AG09319 (cell line): ENCODE results near the gene C1QTNF1.

Source experiments
- DNase-seq: peaks from one replicate; pipeline ENCODE4 v3.0.0-alpha.2; 2010; ENCODE audit warnings: low read depth; ENCODE audit errors: extremely low read depth
- TF ChIP-seq, protein P1 (sequence below): IDR thresholded peaks from 2 replicates; pipeline ENCODE4 v1.5.1; 2011; ENCODE audit warnings: low read depth, mild to moderate bottlenecking, inconsistent platforms, low read length, moderate library complexity

The C1QTNF1 gene

DNA sequence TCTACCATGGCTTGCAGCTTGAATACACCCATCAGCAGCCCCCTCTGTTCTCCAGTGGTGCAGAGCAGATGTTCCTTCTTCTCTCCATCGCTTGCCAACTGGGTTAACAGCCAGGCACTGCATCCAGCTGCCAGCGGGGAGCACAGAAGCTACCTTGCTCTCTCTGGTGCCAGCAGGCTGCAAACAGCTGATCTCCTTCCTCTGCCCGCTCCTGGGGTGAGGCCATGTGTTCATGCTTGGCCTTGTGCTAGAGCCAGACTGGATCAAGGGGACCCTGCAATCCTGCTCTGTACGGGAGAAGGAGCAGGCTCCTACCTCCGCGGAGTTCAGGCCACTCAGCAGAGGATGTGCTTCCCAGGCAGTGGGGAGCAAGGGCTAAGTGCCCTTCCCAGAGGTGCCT lies 26.6 kb downstream of the C1QTNF1 start:
- DNase-seq = no peak
- TF ChIP-seq, protein P1, sequence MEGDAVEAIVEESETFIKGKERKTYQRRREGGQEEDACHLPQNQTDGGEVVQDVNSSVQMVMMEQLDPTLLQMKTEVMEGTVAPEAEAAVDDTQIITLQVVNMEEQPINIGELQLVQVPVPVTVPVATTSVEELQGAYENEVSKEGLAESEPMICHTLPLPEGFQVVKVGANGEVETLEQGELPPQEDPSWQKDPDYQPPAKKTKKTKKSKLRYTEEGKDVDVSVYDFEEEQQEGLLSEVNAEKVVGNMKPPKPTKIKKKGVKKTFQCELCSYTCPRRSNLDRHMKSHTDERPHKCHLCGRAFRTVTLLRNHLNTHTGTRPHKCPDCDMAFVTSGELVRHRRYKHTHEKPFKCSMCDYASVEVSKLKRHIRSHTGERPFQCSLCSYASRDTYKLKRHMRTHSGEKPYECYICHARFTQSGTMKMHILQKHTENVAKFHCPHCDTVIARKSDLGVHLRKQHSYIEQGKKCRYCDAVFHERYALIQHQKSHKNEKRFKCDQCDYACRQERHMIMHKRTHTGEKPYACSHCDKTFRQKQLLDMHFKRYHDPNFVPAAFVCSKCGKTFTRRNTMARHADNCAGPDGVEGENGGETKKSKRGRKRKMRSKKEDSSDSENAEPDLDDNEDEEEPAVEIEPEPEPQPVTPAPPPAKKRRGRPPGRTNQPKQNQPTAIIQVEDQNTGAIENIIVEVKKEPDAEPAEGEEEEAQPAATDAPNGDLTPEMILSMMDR = no peak

DNA sequence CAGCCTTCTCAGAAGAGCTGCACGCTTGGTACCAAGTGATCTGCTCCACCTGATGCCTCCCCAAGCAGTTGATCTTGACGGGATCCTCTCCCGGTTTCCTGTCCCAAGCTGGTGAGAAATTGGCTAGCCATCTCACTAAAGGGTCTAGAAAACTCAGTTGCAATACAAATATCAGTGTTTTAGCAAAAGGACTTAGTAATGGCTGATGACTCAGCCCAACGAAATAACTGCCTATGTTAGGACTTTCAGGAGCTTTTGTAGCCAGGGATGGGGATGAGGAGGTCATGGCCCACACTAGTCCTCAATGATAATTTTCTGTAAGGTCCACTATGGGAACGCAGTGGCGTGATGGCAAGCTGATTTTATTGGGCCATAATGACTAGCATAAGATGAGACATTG lies 27.3 kb downstream of the C1QTNF1 start:
- DNase-seq = no peak
- TF ChIP-seq, protein P1 = no peak

DNA sequence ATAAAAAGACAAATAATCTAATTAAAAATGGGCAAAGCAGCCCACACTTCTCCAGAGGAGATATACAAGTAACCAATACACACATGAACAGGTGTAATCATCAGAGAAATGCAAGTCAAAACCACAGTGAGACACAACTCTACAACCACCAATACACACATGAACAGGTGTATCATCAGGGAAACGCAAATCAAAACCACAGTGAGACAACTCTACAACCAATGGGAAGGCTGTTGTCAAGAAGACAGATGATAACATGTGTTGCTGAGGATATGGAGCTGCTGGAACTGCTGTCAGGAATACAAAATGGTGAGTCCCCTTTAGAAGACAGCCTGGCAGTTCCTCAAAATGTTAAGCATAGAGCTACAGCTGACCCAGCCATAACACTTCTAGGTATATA lies 28.2 kb downstream of the C1QTNF1 start:
- TF ChIP-seq, protein P1 = no peak
- DNase-seq = no peak

DNA sequence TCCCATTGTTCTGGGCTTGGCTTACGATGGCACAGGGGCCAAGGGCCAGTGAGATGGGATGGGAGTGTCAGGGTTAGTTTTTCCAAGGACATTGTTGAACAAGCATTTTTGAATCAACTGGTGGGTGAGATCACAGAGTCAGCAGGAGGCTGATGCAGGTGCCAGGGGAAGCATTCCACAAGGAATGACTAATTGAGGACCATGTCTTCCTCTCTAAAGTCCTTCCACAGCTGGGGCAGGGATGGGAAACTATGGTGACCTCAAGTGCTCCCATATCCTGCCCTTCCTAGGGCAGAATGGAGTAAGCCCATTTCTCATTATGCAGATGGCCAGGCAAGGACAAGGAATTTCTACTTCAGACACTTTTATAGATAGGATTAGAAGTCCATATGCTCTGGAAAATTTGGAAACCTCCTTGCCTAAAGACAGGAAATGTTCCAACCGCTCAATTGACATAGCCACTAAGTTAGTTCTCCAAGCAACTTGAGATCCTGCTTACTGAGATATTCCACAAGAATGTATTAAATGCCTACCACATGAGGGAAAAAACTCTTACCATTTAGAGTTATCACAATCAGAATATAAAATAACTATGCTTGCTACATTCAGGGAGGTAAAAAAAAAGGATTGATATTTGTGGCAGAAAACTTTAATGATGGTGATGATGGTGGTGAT lies 29.4 kb downstream of the C1QTNF1 start:
- DNase-seq = no peak
- TF ChIP-seq, protein P1 = no peak

DNA sequence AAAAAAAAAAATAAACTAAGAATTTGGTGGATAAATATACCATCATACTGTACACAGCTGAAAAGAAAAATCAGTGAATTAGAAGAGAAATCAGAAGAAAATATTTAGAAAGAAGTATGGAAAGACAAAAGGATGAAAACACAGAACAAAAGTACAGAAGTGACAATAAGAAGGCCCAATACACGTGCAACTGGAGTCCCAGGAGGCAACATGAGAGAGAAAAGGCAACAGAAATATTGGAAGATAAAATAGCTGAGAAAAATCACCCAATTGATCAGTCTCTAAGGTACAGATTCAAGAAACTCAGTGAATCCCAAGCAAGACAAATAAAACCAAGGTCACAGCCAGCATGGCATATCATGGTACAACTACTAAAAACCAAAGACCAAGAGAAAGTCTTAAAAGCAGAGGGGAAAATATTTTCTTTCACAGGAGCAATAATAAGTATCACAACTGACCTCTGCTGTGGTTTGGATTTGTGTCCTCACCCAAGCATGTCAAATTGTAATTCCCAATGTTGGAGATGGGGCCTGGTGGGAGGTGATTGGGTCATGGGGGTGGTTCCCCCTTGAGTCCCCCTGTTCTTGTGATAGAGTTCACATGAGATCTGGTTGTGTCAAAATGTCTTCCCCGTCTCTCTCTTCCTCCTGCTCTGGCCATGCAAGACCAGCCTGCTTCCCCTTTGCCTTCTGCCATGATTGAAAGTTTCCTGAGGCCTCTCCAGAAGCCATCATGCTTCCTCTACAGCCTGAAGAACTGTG lies 30.4 kb downstream of the C1QTNF1 start:
- TF ChIP-seq, protein P1 = no peak
- DNase-seq = no peak

DNA sequence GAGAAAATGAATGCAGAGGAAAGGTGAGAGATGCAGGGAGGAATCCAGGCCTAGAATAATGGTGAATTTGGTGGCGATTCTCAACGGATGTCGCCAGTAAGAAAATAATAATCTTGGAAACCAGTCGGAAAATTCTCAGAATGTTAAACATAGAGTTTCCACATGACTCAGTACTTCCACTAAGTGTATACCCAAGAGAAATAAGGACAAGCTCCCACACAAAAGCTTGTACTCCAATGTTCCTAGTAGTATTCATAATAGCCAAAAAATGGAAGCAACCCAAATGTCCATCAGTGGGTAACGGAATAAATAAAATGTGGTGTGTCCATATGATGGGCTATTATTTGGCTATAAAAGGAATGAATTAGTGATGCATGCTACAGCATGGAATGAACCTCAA lies 31.2 kb downstream of the C1QTNF1 start:
- no peak for DNase-seq
- TF ChIP-seq, protein P1 = no peak

DNA sequence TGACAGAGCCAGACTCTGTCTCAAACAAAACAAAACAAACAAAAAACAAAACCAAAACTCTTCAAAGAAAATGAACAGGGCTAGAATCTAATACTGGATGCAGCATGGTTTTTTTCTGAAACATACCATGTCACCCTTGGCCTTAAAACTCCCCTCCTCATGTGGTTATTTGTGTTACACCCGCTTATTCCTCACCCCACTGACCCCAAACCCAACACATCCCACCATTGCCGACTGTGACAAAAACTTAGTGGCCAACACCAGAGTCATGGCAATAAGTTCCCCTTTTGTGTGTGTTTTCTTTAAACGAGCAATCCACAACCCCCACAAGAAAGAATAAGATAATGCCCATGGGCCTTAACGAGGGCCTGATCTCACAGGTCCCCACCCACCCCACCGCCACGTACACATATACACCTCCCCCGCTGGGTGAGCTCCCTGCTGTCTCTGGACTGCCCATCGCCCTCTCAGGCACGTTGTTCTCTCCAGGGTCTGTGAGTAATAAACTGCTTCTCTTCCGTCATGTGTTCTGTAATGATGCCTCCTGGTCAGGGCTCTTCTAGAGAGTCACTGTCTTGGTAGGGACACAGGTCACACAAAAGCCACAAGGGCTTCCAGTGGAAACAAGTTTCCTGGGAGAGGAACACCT lies 33.9 kb downstream of the C1QTNF1 start:
- DNase-seq = no peak
- TF ChIP-seq, protein P1 = no peak
